ENCODE data around the gene NTPCR. TPM values are rescaled to one million over a fixed set of nuclear protein-coding genes. Genes with fewer than 3 reads are reported as not detected.

Gene NTPCR
- total RNA-seq, 4 donors from 2014 or later = 13.5 to 53.3 (median 37.2) TPM

GRCh38 chr1:232904131-232904530, 46.3 kb upstream of the NTPCR start:
- intact Hi-C loops (cut with DNase I; ENCODE audit: low total_unique reads) (no loop called here), in situ Hi-C loops (cut with MboI; ENCODE audit: low pct_ligation_motif_present in 1 of 4, low pct_unique_long_range_greater_than_20kb in 1 of 4, low sequenced_read_pairs in 3 of 4) (no loop called here)
- WGBS, 2 donors (ENCODE audit: low coverage in 1 of 2) = 53% methylated on average over 4 of the region's 4 CpGs; no CpG with 5 or more reads in 1 of the 2 donors
- Histone ChIP-seq H3K36me3 (no peaks in the 10 kb centered on the region), H3K27me3 (no peaks in the 10 kb centered on the region), H3K9me3 (no peaks in the 10 kb centered on the region), H3K27ac (peak overlapping the region in 3 of 4 donors; percentile 74 to 76 (median 76)), H3K4me1 (peaks cover 3 to 51% (median 29%) of the 10 kb centered on the region in 4 donors), H3K4me3 (no peak overlapping the region)
- DNase-seq = peak; percentile 64
- TF ChIP-seq EP300 (IDR thresholded peaks at IDR 0.05; ENCODE audit: low read depth) (no peak), POLR2AphosphoS5 (IDR thresholded peaks at IDR 0.05) (no peak), POLR2A (IDR thresholded peaks at IDR 0.05) (no peak), CTCF (IDR thresholded peaks at IDR 0.05) (no peak)

- Histone ChIP-seq H3K9me3 (no peaks in the 10 kb centered on the region), H3K27me3 (no peaks in the 10 kb centered on the region), H3K4me3 (no peak overlapping the region), H3K27ac (peak overlapping the region in 3 of 4 donors; percentile 74 to 76 (median 76)), H3K36me3 (no peaks in the 10 kb centered on the region), H3K4me1 (peaks cover 3 to 51% (median 29%) of the 10 kb centered on the region in 4 donors)
- 24% methylated on average over 1 of the region's 1 CpG; no CpG with 5 or more reads in 1 of the 2 donors for WGBS, 2 donors (ENCODE audit: low coverage in 1 of 2)
- TF ChIP-seq CTCF (IDR thresholded peaks at IDR 0.05) = no peak
- no peak for TF ChIP-seq EP300 (IDR thresholded peaks at IDR 0.05; ENCODE audit: low read depth)
- no peak for TF ChIP-seq POLR2AphosphoS5 (IDR thresholded peaks at IDR 0.05)
- TF ChIP-seq POLR2A (IDR thresholded peaks at IDR 0.05) = no peak
- in situ Hi-C loops (cut with MboI; ENCODE audit: low pct_ligation_motif_present in 1 of 4, low pct_unique_long_range_greater_than_20kb in 1 of 4, low sequenced_read_pairs in 3 of 4) (no loop called here), intact Hi-C loops (cut with DNase I; ENCODE audit: low total_unique reads) (no loop called here)
- DNase-seq = no peak
Measured at GRCh38 chr1:232904566-232904965, 45.8 kb upstream of the NTPCR start.

GRCh38 chr1:232905331-232906034, 44.9 kb upstream of the NTPCR start:
- TF ChIP-seq CTCF (IDR thresholded peaks at IDR 0.05) (no peak), POLR2A (IDR thresholded peaks at IDR 0.05) (no peak), EP300 (IDR thresholded peaks at IDR 0.05; ENCODE audit: low read depth) (no peak), POLR2AphosphoS5 (IDR thresholded peaks at IDR 0.05) (no peak)

GRCh38 chr1:232906441-232906840, 44.0 kb upstream of the NTPCR start:
- Histone ChIP-seq H3K9me3 (no peaks in the 10 kb centered on the region), H3K4me3 (no peak overlapping the region), H3K36me3 (no peaks in the 10 kb centered on the region), H3K4me1 (peaks cover 3 to 39% (median 24%) of the 10 kb centered on the region in 4 donors), H3K27me3 (no peaks in the 10 kb centered on the region), H3K27ac (no peak overlapping the region)
- 83 to 97% methylated on average over 2 to 6 of the region's 6 CpGs for WGBS, 2 donors (ENCODE audit: low coverage in 1 of 2)
- intact Hi-C loops (cut with DNase I; ENCODE audit: low total_unique reads) = no loop called here
- no peak for DNase-seq
- in situ Hi-C loops (cut with MboI; ENCODE audit: low pct_ligation_motif_present in 1 of 4, low pct_unique_long_range_greater_than_20kb in 1 of 4, low sequenced_read_pairs in 3 of 4) = no loop called here
- TF ChIP-seq CTCF (IDR thresholded peaks at IDR 0.05) (no peak), POLR2AphosphoS5 (IDR thresholded peaks at IDR 0.05) (no peak), EP300 (IDR thresholded peaks at IDR 0.05; ENCODE audit: low read depth) (no peak), POLR2A (IDR thresholded peaks at IDR 0.05) (no peak)

More at GRCh38 chr1:232905331-232906034, 44.9 kb upstream of the NTPCR start:
- DNase-seq = no peak
- H3K27me3 ChIP-seq = no peaks in the 10 kb centered on the region
- H3K36me3 ChIP-seq = no peaks in the 10 kb centered on the region
- in situ Hi-C loops (cut with MboI; ENCODE audit: low pct_ligation_motif_present in 1 of 4, low pct_unique_long_range_greater_than_20kb in 1 of 4, low sequenced_read_pairs in 3 of 4) = no loop called here
- no peaks in the 10 kb centered on the region for H3K9me3 ChIP-seq
- H3K4me1 ChIP-seq = peaks cover 3 to 49% (median 29%) of the 10 kb centered on the region in 4 donors
- H3K27ac ChIP-seq = peak overlapping the region in 1 of 4 donors; percentile 74
- intact Hi-C loops (cut with DNase I; ENCODE audit: low total_unique reads) = no loop called here
- H3K4me3 ChIP-seq = no peak overlapping the region
- 80 to 84% methylated on average over 1 to 4 of the region's 4 CpGs for WGBS, 2 donors (ENCODE audit: low coverage in 1 of 2)

Data from transverse colon (tissue), 4 donors.